ENCODE data around the gene CACNG1. TPM values are rescaled to one million over a fixed set of nuclear protein-coding genes. Genes with fewer than 3 reads are reported as not detected.

The CACNG1 gene
- total and polyA plus RNA-seq, 2 of the 4 experiments (the other 2 are of a cell fraction) = not detected

- ChIA-PET CTCF (no interaction called here), POLR2A (ENCODE audit: unreplicated experiment) (no interaction called here)
- peaks cover 5% of the 10 kb centered on the region for H3K9me1 ChIP-seq (ENCODE audit: insufficient read depth, low read length)
- no peak overlapping the region for H3K4me3 ChIP-seq (ENCODE audit: insufficient read depth, low read depth, low read length)
- H3K9me3 ChIP-seq (ENCODE audit: control insufficient read depth, insufficient read depth, low read length) = peaks cover 20% of the 10 kb centered on the region
- no peaks in the 10 kb centered on the region for H3K36me3 ChIP-seq (ENCODE audit: control insufficient read depth, insufficient read depth, low read length)
- DNase-seq (no peak), ATAC-seq (ENCODE audit: low read depth) (no peak)
- H2BK120ac ChIP-seq (ENCODE audit: low read depth, low read length) = no peak overlapping the region
- no peak overlapping the region for H2AK9ac ChIP-seq (replicated peaks; ENCODE audit: low read depth, low read length, poor library complexity)
- H3K4me1 ChIP-seq (ENCODE audit: control insufficient read depth, insufficient read depth, low read length) = no peaks in the 10 kb centered on the region
- dilution Hi-C loops (cut with HindIII; ENCODE audit: low sequenced_read_pairs, unreplicated experiment) = no loop called here
- intact Hi-C loops (cut with micrococcal nuclease) = no loop called here
- no peak overlapping the region for H3K27ac ChIP-seq (ENCODE audit: insufficient read depth, low read length)
- H3K4ac ChIP-seq (ENCODE audit: low read depth, low read length) = no peak overlapping the region
- no peak overlapping the region for H2AFZ ChIP-seq (replicated peaks; ENCODE audit: low read length, poor library complexity)
- peaks cover 16% of the 10 kb centered on the region for H3K27me3 ChIP-seq (ENCODE audit: control insufficient read depth, insufficient read depth, low read length)
- TF ChIP-seq RAD21 (IDR thresholded peaks at IDR 0.05; ENCODE audit: low read length) (no peak), POLR2A (IDR thresholded peaks at IDR 0.05; ENCODE audit: low read depth, low read length) (no peak), MAZ (IDR thresholded peaks at IDR 0.05; ENCODE audit: borderline replicate concordance, low read depth, low read length) (no peak), CEBPB (IDR thresholded peaks at IDR 0.05; ENCODE audit: low read depth, low read length) (no peak), USF2 (IDR thresholded peaks at IDR 0.05; ENCODE audit: low read depth, low read length) (no peak), CTCF (conservative IDR thresholded peaks at IDR 0.05; ENCODE audit: low read depth, low read length) (no peak), NFE2L2 (IDR thresholded peaks at IDR 0.05; ENCODE audit: low read depth, low read length) (no peak), CHD1 (IDR thresholded peaks at IDR 0.05; ENCODE audit: low read depth, low read length) (no peak), RFX5 (IDR thresholded peaks at IDR 0.05; ENCODE audit: low read depth, low read length) (no peak), FOS (IDR thresholded peaks at IDR 0.05; ENCODE audit: low read depth, low read length) (no peak), MAFK (IDR thresholded peaks at IDR 0.05; ENCODE audit: low read depth, low read length) (no peak), SMC3 (IDR thresholded peaks at IDR 0.05; ENCODE audit: low read depth, low read length) (no peak), MXI1 (IDR thresholded peaks at IDR 0.05; ENCODE audit: borderline replicate concordance, low read depth, low read length) (no peak)
- no peak overlapping the region for H2BK5ac ChIP-seq (ENCODE audit: low read depth, low read length, poor library complexity, severe bottlenecking)
- 71% methylated on average over 1 of the region's 6 CpGs; no CpG with 5 or more reads in 1 of the 2 experiments for WGBS, 2 experiments (ENCODE audit: extremely low coverage in 2 of 2, insufficient read length in 1 of 2)
- H2BK15ac ChIP-seq (ENCODE audit: low read depth, low read length) = no peak overlapping the region
- H2AK5ac ChIP-seq (ENCODE audit: low read depth, low read length) = no peak overlapping the region
- no peak overlapping the region for H3K18ac ChIP-seq (ENCODE audit: low read depth, low read length)
- H3K23ac ChIP-seq (ENCODE audit: low read depth, low read length) = no peak overlapping the region
- H3K79me1 ChIP-seq (ENCODE audit: low read depth in 1 of 2, low read length in 2 of 2) = no peaks in the 10 kb centered on the region
- H3K14ac ChIP-seq (replicated peaks; ENCODE audit: low read depth, low read length) = no peak overlapping the region
- no peak overlapping the region for H3K4me2 ChIP-seq (ENCODE audit: low read depth, low read length)
- H4K5ac ChIP-seq (ENCODE audit: low read depth, low read length) = no peak overlapping the region
- H4K20me1 ChIP-seq (ENCODE audit: insufficient read depth, low read length) = 0 out of 2 replicates have a peak, but pooled peaks cover 4% of the 10 kb centered on the region
- H3K56ac ChIP-seq (ENCODE audit: extremely low read depth, insufficient read depth, low read length) = no peak overlapping the region
- BruUV-seq (replicated peaks) = no TSS peak
- in situ Hi-C loops (cut with MboI; ENCODE audit: low sequenced_read_pairs) = no loop called here
- H4K8ac ChIP-seq (ENCODE audit: low read depth in 2 of 2, low read length in 2 of 2) = no peak overlapping the region
- no peak overlapping the region for H3K9ac ChIP-seq (ENCODE audit: low read depth, low read length)
- H4K91ac ChIP-seq (ENCODE audit: insufficient read depth, low read depth, low read length) = no peak overlapping the region
- no peak overlapping the region for H2BK20ac ChIP-seq (ENCODE audit: low read depth, low read length)
Measured at GRCh38 chr17:67050471-67051154, 6.3 kb downstream of the CACNG1 start.

Measured in IMR-90 (cell line).